ENCODE data around the gene RNF7.

RNF7 gene

GRCh38 chr3:141722081-141722480 lies 16.0 kb upstream of the RNF7 start:
- no peaks in the 10 kb centered on the region for H3K36me3 ChIP-seq (ENCODE audit: control insufficient read depth in 4 of 4, insufficient read depth in 4 of 4, low read length in 3 of 4)
- H3K27me3 ChIP-seq (replicated peaks in 2 of 5; ENCODE audit: control insufficient read depth in 4 of 5, insufficient read depth in 5 of 5, low read length in 4 of 5): no peaks in the 10 kb centered on the region
- WGBS (ENCODE audit: insufficient coverage): 100% methylated on average over 1 of the region's 2 CpGs
- ChIA-PET CTCF (interaction anchor here (1.0 to 1.8 kb wide), 5 partner anchors 10 to 448 kb away, joined by 3 to 5 read pairs (median 4); partner anchors contain the start of gene RNF7), POLR2A (interaction anchor here (0.6 kb wide), 1 partner anchor 196 kb away, joined by 4 read pairs; no protein-coding TSS in a partner anchor)
- H3K4me3 ChIP-seq (ENCODE audit: control insufficient read depth in 1 of 7, extremely low read depth in 1 of 7, insufficient read depth in 4 of 7, low read depth in 2 of 7, low read length in 6 of 7): no peak overlapping the region
- no peak overlapping the region for H3K27ac ChIP-seq (ENCODE audit: insufficient read depth in 1 of 2, low read depth in 1 of 2, low read length in 2 of 2, poor library complexity in 1 of 2, severe bottlenecking in 2 of 2)
- no peaks in the 10 kb centered on the region for H3K4me1 ChIP-seq (ENCODE audit: control extremely low read depth in 1 of 4, control insufficient read depth in 4 of 4, insufficient read depth in 4 of 4, low read length in 3 of 4)
- no peaks in the 10 kb centered on the region for H3K9me3 ChIP-seq (ENCODE audit: control extremely low read depth in 1 of 5, control insufficient read depth in 4 of 5, insufficient read depth in 2 of 5, low read depth in 1 of 5, low read length in 4 of 5)
- DNase-seq: no peak

- DNase-seq: no peak
- CTCF ChIA-PET: interaction anchor here (1.0 to 1.8 kb wide), 6 partner anchors 9 to 447 kb away, joined by 3 to 5 read pairs (median 4); partner anchors contain the start of gene RNF7
- WGBS (ENCODE audit: insufficient coverage): 100% methylated on average over 1 of the region's 2 CpGs
- no peaks in the 10 kb centered on the region for H3K4me1 ChIP-seq (ENCODE audit: control extremely low read depth in 1 of 4, control insufficient read depth in 4 of 4, insufficient read depth in 4 of 4, low read length in 3 of 4)
- H3K27me3 ChIP-seq (replicated peaks in 2 of 5; ENCODE audit: control insufficient read depth in 4 of 5, insufficient read depth in 5 of 5, low read length in 4 of 5): no peaks in the 10 kb centered on the region
- POLR2A ChIA-PET: interaction anchor here (0.6 kb wide), 1 partner anchor 195 kb away, joined by 4 read pairs; no protein-coding TSS in a partner anchor
- no peak overlapping the region for H3K4me3 ChIP-seq (ENCODE audit: control insufficient read depth in 1 of 7, extremely low read depth in 1 of 7, insufficient read depth in 4 of 7, low read depth in 2 of 7, low read length in 6 of 7)
- H3K27ac ChIP-seq (ENCODE audit: insufficient read depth in 1 of 2, low read depth in 1 of 2, low read length in 2 of 2, poor library complexity in 1 of 2, severe bottlenecking in 2 of 2): no peak overlapping the region
- no peaks in the 10 kb centered on the region for H3K9me3 ChIP-seq (ENCODE audit: control extremely low read depth in 1 of 5, control insufficient read depth in 4 of 5, insufficient read depth in 2 of 5, low read depth in 1 of 5, low read length in 4 of 5)
- no peaks in the 10 kb centered on the region for H3K36me3 ChIP-seq (ENCODE audit: control insufficient read depth in 4 of 4, insufficient read depth in 4 of 4, low read length in 3 of 4)
Measured at GRCh38 chr3:141722648-141723047, 15.4 kb upstream of the RNF7 start.

GRCh38 chr3:141723255-141723654 lies 14.8 kb upstream of the RNF7 start:
- CTCF ChIA-PET: interaction anchor here (0.7 to 1.7 kb wide), 5 partner anchors 10 to 160 kb away, joined by 3 to 5 read pairs (median 4); partner anchors contain the start of gene RNF7
- DNase-seq: no peak
- no peaks in the 10 kb centered on the region for H3K9me3 ChIP-seq (ENCODE audit: control extremely low read depth in 1 of 5, control insufficient read depth in 4 of 5, insufficient read depth in 2 of 5, low read depth in 1 of 5, low read length in 4 of 5)
- no peaks in the 10 kb centered on the region for H3K4me1 ChIP-seq (ENCODE audit: control extremely low read depth in 1 of 4, control insufficient read depth in 4 of 4, insufficient read depth in 4 of 4, low read length in 3 of 4)
- no peaks in the 10 kb centered on the region for H3K36me3 ChIP-seq (ENCODE audit: control insufficient read depth in 4 of 4, insufficient read depth in 4 of 4, low read length in 3 of 4)
- H3K27me3 ChIP-seq (replicated peaks in 2 of 5; ENCODE audit: control insufficient read depth in 4 of 5, insufficient read depth in 5 of 5, low read length in 4 of 5): no peaks in the 10 kb centered on the region
- no peak overlapping the region for H3K4me3 ChIP-seq (ENCODE audit: control insufficient read depth in 1 of 7, extremely low read depth in 1 of 7, insufficient read depth in 4 of 7, low read depth in 2 of 7, low read length in 6 of 7)
- no peak overlapping the region for H3K27ac ChIP-seq (ENCODE audit: insufficient read depth in 1 of 2, low read depth in 1 of 2, low read length in 2 of 2, poor library complexity in 1 of 2, severe bottlenecking in 2 of 2)
- POLR2A ChIA-PET: no interaction called here

- no peak for DNase-seq
- no peaks in the 10 kb centered on the region for H3K36me3 ChIP-seq (ENCODE audit: control insufficient read depth in 4 of 4, insufficient read depth in 4 of 4, low read length in 3 of 4)
- WGBS (ENCODE audit: insufficient coverage): 100% methylated on average over 1 of the region's 1 CpG
- no peaks in the 10 kb centered on the region for H3K9me3 ChIP-seq (ENCODE audit: control extremely low read depth in 1 of 5, control insufficient read depth in 4 of 5, insufficient read depth in 2 of 5, low read depth in 1 of 5, low read length in 4 of 5)
- H3K27ac ChIP-seq (ENCODE audit: insufficient read depth in 1 of 2, low read depth in 1 of 2, low read length in 2 of 2, poor library complexity in 1 of 2, severe bottlenecking in 2 of 2): no peak overlapping the region
- no peaks in the 10 kb centered on the region for H3K27me3 ChIP-seq (replicated peaks in 2 of 5; ENCODE audit: control insufficient read depth in 4 of 5, insufficient read depth in 5 of 5, low read length in 4 of 5)
- ChIA-PET CTCF (interaction anchor here (1.1 to 1.7 kb wide), 3 partner anchors 9 to 120 kb away, joined by 5 read pairs; no protein-coding TSS in a partner anchor), POLR2A (no interaction called here)
- no peak overlapping the region for H3K4me3 ChIP-seq (ENCODE audit: control insufficient read depth in 1 of 7, extremely low read depth in 1 of 7, insufficient read depth in 4 of 7, low read depth in 2 of 7, low read length in 6 of 7)
- H3K4me1 ChIP-seq (ENCODE audit: control extremely low read depth in 1 of 4, control insufficient read depth in 4 of 4, insufficient read depth in 4 of 4, low read length in 3 of 4): no peaks in the 10 kb centered on the region
Measured at GRCh38 chr3:141724186-141724585, 13.9 kb upstream of the RNF7 start.

DNA sequence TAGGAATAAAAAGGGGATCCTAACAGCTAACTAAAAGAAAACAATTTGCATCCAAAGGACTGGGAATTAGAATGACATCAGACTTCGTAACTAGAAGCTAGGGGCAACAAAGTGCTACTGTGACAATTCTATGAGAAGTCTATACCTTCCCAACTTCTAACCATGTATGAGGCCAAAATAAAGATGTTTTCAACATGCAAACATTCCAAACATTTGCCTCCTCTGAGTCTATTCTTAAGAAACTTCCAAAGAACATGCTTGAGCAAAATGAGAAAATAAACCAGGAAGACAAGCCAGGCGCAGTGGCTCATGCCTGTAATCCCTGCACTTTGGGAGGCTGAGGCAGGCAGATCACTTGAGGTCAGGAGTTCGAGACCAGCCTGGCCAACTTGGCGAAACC lies 13.1 kb upstream of the RNF7 start:
- 94% methylated on average over 2 of the region's 4 CpGs for WGBS (ENCODE audit: insufficient coverage)
- Histone ChIP-seq H3K4me1 (ENCODE audit: control extremely low read depth in 1 of 4, control insufficient read depth in 4 of 4, insufficient read depth in 4 of 4, low read length in 3 of 4) (no peaks in the 10 kb centered on the region), H3K36me3 (ENCODE audit: control insufficient read depth in 4 of 4, insufficient read depth in 4 of 4, low read length in 3 of 4) (no peaks in the 10 kb centered on the region), H3K27ac (ENCODE audit: insufficient read depth in 1 of 2, low read depth in 1 of 2, low read length in 2 of 2, poor library complexity in 1 of 2, severe bottlenecking in 2 of 2) (no peak overlapping the region), H3K4me3 (ENCODE audit: control insufficient read depth in 1 of 7, extremely low read depth in 1 of 7, insufficient read depth in 4 of 7, low read depth in 2 of 7, low read length in 6 of 7) (no peak overlapping the region), H3K9me3 (ENCODE audit: control extremely low read depth in 1 of 5, control insufficient read depth in 4 of 5, insufficient read depth in 2 of 5, low read depth in 1 of 5, low read length in 4 of 5) (no peaks in the 10 kb centered on the region), H3K27me3 (replicated peaks in 2 of 5; ENCODE audit: control insufficient read depth in 4 of 5, insufficient read depth in 5 of 5, low read length in 4 of 5) (no peaks in the 10 kb centered on the region)
- DNase-seq: no peak
- POLR2A ChIA-PET: no interaction called here
- CTCF ChIA-PET: interaction anchor here (1.1 kb wide), 1 partner anchor 119 kb away, joined by 5 read pairs; no protein-coding TSS in a partner anchor

GRCh38 chr3:141726483-141726882 lies 11.6 kb upstream of the RNF7 start:
- Histone ChIP-seq H3K4me1 (ENCODE audit: control extremely low read depth in 1 of 4, control insufficient read depth in 4 of 4, insufficient read depth in 4 of 4, low read length in 3 of 4) (no peaks in the 10 kb centered on the region), H3K27me3 (replicated peaks in 2 of 5; ENCODE audit: control insufficient read depth in 4 of 5, insufficient read depth in 5 of 5, low read length in 4 of 5) (no peaks in the 10 kb centered on the region), H3K9me3 (ENCODE audit: control extremely low read depth in 1 of 5, control insufficient read depth in 4 of 5, insufficient read depth in 2 of 5, low read depth in 1 of 5, low read length in 4 of 5) (no peaks in the 10 kb centered on the region), H3K36me3 (ENCODE audit: control insufficient read depth in 4 of 4, insufficient read depth in 4 of 4, low read length in 3 of 4) (no peaks in the 10 kb centered on the region), H3K27ac (ENCODE audit: insufficient read depth in 1 of 2, low read depth in 1 of 2, low read length in 2 of 2, poor library complexity in 1 of 2, severe bottlenecking in 2 of 2) (no peak overlapping the region), H3K4me3 (ENCODE audit: control insufficient read depth in 1 of 7, extremely low read depth in 1 of 7, insufficient read depth in 4 of 7, low read depth in 2 of 7, low read length in 6 of 7) (no peak overlapping the region)
- WGBS (ENCODE audit: insufficient coverage): 100% methylated on average over 1 of the region's 1 CpG
- no peak for DNase-seq
- POLR2A ChIA-PET: no interaction called here
- CTCF ChIA-PET: interaction anchor here (1.0 to 1.9 kb wide), 3 partner anchors 13 to 187 kb away, joined by 3 to 5 read pairs (median 4); no protein-coding TSS in a partner anchor

- no peak for DNase-seq
Measured at GRCh38 chr3:141728355-141728892, 9.7 kb upstream of the RNF7 start.

More at GRCh38 chr3:141728355-141728892, 9.7 kb upstream of the RNF7 start:
- ChIA-PET POLR2A (no interaction called here), CTCF (interaction anchor here (0.6 to 2.0 kb wide), 5 partner anchors 10 to 185 kb away, joined by 3 to 5 read pairs (median 4); partner anchors contain the start of gene RNF7)
- no peaks in the 10 kb centered on the region for H3K36me3 ChIP-seq (ENCODE audit: control insufficient read depth in 4 of 4, insufficient read depth in 4 of 4, low read length in 3 of 4)
- no peak overlapping the region for H3K27ac ChIP-seq (ENCODE audit: insufficient read depth in 1 of 2, low read depth in 1 of 2, low read length in 2 of 2, poor library complexity in 1 of 2, severe bottlenecking in 2 of 2)
- no peak overlapping the region for H3K4me3 ChIP-seq (ENCODE audit: control insufficient read depth in 1 of 7, extremely low read depth in 1 of 7, insufficient read depth in 4 of 7, low read depth in 2 of 7, low read length in 6 of 7)
- H3K27me3 ChIP-seq (replicated peaks in 2 of 5; ENCODE audit: control insufficient read depth in 4 of 5, insufficient read depth in 5 of 5, low read length in 4 of 5): no peaks in the 10 kb centered on the region
- no peaks in the 10 kb centered on the region for H3K4me1 ChIP-seq (ENCODE audit: control extremely low read depth in 1 of 4, control insufficient read depth in 4 of 4, insufficient read depth in 4 of 4, low read length in 3 of 4)
- no peaks in the 10 kb centered on the region for H3K9me3 ChIP-seq (ENCODE audit: control extremely low read depth in 1 of 5, control insufficient read depth in 4 of 5, insufficient read depth in 2 of 5, low read depth in 1 of 5, low read length in 4 of 5)
- WGBS (ENCODE audit: insufficient coverage): 100% methylated on average over 4 of the region's 5 CpGs
